ENCODE results near the gene F2RL1.
"Not testable (repeated sequence)": the region's sequence is repeated elsewhere in the genome, so short reads cannot be mapped to it uniquely, and the experiment has no call there.

The F2RL1 gene

DNA sequence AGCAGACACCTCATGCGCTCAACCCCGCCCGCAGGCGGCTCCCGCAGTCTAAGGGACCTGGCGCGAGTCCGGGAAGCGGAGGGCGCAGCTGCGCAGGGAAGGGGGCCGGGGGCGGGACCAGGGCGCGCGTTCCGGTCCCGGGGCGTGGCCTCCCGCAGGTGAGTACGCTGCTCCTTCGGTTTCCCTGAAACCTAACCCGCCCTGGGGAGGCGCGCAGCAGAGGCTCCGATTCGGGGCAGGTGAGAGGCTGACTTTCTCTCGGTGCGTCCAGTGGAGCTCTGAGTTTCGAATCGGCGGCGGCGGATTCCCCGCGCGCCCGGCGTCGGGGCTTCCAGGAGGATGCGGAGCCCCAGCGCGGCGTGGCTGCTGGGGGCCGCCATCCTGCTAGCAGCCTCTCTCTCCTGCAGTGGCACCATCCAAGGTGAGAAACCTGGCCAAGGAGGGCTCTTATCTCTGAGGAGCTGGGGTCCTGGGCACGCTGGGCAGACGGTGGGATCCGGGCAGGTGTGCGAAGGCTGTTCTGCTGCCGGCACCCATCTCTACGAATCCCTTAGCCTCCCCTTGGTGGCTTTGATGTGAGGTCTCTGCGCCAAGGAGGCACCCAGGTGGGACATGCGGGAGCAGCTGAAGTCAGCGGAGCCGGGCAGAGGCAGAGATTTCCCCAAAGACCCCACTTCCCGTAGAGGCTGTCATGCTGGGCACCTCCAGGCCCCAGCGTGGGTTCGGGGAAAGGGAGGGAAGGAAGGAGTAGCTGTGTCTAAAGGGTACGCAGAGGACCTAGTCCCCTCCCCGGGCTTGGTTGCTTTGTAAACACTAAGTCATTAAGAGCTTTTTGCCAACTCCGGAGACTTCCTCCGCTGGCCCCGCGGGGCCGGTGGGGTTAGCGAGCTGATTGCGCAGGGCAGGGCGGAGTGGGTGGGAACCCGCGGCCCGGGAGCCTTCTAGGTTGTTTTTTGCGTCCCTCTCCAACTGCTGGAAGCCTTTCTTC lies at the start of gene F2RL1:
TSS of gene F2RL1 (plus strand) at position 187 of the 988 bp plus-strand sequence. CDS start at position 340, 153 bp downstream.
- FAIRE-seq = no peak

GRCh38 chr5:76771041-76771440 lies 47.8 kb upstream of the F2RL1 start:
- not testable (repeated sequence) for FAIRE-seq

GRCh38 chr5:76771705-76772405 lies 47.0 kb upstream of the F2RL1 start:
- no peak for FAIRE-seq

DNA sequence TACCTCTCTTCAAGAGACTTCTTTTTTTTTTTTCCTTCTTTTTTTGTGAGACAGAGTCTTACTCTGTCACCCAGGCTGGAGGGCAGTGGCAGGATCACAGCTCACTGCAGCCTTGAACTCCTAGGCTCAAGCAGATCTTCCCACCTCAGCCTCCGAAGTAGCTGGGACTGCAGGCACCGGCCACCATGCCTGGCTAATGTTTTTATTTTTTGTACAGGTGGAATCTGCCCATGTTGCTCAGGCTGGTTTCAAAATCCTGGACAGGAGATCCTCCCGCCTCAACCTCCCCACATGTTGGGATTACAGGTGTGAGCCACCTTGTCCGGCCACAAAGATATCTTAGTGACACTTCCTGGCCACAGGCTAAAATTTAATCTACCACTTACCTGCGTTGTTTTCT lies 42.9 kb upstream of the F2RL1 start:
- no peak for FAIRE-seq

DNA sequence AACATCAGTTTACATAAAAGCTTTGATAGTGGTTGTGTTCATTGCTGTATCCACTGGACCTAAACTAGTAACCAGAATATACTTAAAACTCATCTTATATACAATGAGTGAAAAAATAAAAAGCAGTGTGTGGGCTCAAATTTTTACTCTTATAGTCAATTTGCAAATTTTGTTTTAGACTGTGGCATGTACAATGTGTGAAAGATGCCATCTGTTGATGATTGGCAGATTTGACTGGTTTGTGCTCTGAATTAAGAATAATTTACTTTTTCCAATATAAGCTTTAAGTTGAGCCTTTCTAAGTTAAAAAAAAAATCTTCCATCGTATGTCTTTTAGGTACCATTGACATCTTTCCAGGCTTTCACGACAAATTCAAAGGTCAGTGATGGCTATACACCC lies 42.4 kb upstream of the F2RL1 start:
- no peak for FAIRE-seq

DNA sequence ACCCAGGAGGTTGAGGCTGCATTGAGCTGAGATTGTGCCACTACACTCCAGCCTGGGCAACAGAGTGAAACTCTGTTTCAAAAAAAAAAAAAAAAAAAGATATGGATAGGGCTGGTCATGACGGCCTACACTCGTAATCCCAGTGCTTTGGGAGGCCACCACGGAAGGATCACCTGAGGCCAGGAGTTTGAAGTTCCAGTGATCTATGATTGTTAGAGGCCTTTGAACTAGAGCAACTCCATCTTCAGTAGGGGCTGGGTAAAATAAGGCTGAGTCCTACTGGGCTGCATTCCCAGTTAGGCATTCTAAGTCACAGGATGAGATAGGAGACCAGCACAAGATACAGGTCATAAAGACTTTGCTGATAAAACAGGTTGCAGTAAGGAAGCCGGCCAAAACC lies 38.2 kb upstream of the F2RL1 start:
- not testable (repeated sequence) for FAIRE-seq

DNA sequence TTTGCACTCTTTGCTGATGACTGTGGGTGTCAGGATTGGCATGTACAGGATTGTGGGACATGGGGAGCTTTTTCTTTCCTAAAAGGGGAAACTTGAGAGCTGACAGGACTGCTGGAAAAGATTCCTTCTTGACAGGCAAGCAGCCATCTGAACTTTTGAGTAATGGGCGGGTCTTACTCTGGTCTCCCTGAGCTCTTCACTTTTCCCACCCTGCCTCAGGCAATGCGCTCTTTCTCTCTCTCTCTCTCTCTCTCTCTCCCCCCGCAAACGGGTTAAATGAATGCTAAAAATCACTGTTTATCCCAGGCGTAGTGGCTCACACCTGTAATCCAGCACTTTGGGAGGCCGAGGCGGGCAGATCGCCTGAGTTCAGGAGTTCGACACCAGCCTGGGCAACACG lies 37.1 kb upstream of the F2RL1 start:
- no peak for FAIRE-seq

- FAIRE-seq = no peak
These were observed 36.4 kb upstream of the F2RL1 start for GRCh38 chr5:76782444-76782843.

DNA sequence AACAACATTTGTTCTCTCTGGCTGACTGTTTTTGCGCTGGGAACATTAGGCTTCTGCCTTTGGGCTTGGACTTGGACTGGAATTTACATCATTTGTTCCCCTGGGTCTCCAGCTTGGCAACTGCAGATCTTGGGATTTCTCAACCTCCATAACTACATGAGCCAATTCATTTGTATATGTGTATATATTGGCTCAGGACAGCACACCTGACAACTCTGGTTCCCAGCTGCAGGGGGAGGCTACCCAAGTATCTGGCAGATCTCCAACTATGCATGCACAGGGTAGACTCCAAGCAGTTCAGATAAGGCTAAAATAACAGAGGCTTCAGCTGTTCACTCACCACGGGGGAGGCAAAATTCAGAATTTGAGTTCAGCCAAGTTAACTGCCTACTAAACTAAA lies 31.6 kb upstream of the F2RL1 start:
- FAIRE-seq = no peak

DNA sequence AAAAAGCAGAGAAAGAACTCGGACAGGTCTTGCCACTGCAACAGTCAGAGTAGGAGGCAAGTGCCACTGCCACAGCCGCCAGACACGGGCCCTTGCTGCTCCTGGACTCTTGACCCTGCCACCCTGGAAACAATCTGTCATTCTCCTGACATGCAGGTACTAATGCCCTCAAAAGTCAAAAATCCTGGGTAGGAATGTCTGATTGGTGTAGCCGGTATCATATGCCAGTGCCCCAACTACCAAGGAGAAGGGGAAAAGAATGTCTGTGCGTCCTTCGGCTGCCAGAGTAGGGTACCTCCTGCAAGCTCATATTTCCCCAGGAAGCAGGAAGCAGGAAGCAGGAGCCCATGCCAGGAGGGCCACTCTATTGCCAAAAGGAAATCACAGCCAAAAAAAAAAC lies 30.5 kb upstream of the F2RL1 start:
- FAIRE-seq = no peak

GRCh38 chr5:76789275-76789674 lies 29.6 kb upstream of the F2RL1 start:
- FAIRE-seq = not testable (repeated sequence)

DNA sequence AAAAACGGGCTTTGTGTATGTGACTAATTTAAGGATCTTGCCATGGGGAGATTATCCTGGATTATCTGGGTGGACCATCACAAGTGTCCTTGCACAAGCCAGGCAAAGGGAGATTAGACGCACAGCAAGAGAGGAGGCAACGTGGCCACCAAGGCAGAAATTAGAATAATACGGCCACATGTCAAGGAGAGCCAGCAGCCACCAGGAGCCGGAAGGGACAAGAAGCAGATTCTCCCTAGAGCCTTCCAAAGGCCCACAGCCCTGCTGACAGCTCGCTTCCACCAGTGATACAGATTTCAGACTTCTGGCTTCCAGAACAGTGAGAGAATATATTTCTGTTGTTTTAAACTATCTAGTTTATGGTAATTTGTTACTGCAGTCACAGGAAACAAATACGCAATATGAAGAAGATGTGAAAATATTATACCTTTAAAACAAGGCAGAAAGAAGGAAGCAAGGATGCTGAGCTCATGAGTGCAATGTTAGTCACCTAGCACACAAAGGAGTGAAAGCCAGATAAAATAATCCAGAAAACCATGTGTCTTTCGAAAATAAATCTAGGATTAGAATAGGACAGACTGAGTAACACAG lies 28.7 kb upstream of the F2RL1 start:
- no peak for FAIRE-seq

GRCh38 chr5:76790632-76791290 lies 28.1 kb upstream of the F2RL1 start:
- FAIRE-seq = no peak

DNA sequence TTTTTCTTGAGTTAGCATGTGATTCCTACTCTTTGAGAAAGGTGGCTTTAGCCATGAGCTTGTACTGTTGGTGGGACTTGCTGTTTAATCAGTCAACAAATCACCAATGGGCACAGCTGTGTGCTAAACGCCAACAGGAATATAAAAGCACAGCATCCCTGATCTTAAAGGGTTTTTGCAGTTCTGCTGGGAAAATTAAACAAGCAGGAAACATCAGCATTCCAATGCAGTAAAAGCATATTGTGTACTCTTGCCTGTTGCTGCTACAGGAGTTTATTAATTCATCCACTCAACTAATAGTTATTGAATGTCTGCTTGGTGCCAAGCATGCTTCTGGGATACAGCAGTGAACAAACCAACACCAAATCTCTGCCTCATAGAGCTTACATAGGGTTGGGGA lies 27.4 kb upstream of the F2RL1 start:
- no peak for FAIRE-seq

- FAIRE-seq = no peak
These were observed 24.0 kb upstream of the F2RL1 start for GRCh38 chr5:76794871-76795270.

DNA sequence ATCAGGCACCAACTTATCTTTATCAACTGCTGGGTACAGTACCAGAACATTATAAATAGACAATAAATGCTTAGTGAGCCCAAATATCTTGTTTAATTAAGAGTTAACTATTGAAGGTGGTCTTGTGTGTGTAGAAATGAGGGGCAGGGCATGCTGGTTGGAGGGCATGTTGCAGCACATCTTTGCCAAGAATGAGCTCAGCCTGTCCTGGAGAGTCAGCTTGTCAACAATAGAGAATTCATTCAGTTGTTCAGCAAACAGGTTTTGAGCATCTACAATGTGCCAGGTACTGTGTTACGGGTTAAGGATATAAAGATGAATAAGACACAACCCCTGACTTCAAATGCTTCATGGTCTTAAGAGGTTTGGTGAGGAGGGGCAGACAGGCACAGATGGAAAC lies 19.2 kb upstream of the F2RL1 start:
- FAIRE-seq = no peak

DNA sequence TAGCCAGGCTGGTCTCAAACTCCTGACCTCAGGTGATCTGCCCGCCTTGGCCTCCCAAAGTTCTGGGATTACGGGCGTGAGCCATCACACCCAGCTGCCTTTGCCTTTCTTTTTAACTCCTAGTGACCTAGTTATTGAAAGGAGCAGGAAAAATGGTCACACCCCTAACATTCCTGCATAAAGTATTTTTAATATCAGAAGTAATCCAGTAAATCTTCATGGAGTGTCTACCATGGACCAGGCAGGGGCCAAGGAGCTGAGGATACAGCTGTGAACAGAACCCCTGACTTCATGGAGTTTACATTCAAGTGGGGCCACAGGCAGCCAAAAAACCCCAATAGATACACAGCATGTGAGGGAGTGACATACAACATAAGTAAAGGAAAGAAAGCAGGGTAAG lies 18.3 kb upstream of the F2RL1 start:
- FAIRE-seq = no peak

- no peak for FAIRE-seq
These were observed 17.5 kb upstream of the F2RL1 start for GRCh38 chr5:76801159-76801802.

DNA sequence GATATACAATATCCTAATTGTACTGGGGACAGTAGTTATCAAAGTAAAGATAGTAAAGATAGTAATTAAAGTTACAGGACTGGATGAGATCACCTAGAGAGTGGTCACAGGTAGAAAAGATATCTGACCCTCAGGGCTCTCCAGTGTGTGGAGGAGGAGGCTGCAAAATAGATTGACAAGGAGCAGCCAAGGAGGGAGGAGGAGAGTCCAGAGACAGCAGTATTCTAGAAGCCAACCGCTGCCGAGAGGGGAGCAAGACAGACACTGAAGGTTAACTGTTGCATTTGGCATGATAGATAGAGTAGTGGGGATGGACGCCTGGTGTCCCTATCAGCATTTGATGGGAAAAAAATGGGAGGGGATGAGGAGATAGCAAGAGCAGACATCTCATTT lies 17.0 kb upstream of the F2RL1 start:
- FAIRE-seq = no peak

DNA sequence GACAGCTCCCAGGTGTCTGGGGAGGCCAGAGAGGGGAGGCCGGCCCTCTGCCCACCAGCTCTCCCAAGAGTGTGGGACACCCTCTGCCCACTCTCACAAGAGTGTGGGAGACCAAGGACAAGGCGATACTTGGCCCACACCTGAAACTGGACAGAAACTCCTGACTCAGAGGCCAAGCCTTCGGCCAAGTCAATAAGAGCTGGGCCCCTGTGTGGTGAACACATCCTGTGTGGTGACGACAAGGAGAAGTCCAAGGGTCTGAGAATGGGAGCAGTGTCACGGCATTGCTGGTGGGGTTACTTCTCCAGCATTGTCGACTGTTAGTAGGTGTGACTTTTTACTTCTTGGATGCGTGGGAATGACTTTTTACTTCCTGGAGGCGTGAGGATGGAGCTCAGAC lies 14.6 kb upstream of the F2RL1 start:
- FAIRE-seq = no peak

DNA sequence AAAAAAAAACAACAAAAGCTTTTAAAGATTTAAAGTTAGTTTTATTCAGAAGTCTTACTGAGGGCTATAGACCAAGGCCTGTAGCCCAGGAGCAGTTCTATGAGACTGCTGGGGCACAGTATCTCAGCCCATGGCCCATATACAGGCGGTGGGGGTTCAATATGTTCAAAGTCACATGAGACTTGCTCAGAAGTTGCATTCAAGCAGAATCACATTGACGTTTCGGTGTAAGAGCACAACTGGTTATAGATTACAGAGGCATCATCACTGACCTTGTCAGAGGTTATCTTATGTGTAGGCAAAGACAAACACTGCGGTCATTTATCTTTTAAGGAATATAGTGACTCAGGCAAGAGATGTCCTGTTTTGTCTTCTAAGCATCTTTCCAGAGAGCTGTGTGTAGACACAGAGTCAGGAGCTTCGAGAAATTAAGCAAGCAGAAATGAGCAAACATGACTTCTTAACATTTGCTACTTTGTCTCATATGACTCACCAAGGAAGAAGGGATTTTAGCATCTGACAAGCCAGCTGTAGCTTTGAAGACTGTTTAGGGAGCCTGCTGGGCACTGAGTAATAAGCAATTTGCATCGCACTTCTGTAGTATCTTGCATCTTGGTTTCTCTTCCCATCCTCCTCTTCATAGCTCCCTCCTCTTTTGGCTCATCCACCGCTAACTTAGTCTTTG lies 12.9 kb upstream of the F2RL1 start:
- FAIRE-seq = no peak

GRCh38 chr5:76807296-76807695 lies 11.5 kb upstream of the F2RL1 start:
- no peak for FAIRE-seq

Measured in A204.1 (cell line).